ENCODE measurements around the gene ADH4. TPM values are rescaled to one million over a fixed set of nuclear protein-coding genes. Genes with fewer than 3 reads are reported as not detected.

Gene ADH4
- total RNA-seq, 1 experiment from 2014 or later = 0.25 TPM

DNA sequence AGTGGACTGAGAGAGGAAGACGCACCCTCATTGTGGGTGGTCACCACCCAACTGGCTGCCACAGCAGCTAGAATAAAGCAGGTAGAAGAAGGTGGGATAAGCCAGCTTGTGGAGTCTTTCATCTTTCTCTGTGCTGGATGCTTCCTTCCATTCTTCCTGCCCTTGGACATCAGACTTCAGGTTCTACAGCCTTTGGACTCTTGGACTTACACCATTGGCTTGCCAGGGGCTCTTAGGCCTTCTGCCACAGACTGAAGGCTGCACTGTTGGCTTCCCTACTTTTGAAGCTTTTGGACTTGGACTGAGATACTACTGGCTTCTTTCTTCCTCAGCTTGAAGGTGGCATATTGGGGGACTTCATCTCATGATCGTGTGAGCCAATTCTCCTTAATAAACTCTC, 41.5 kb upstream of the ADH4 start:
- no peak for ATAC-seq
- intact Hi-C loops (cut with micrococcal nuclease) = no loop called here

More for the DNA sequence above, 41.5 kb upstream of the ADH4 start:
- H3K9ac ChIP-seq (ENCODE audit: low read length) = no peak overlapping the region
- no peaks in the 10 kb centered on the region for H3K9me3 ChIP-seq (ENCODE audit: control insufficient read depth in 1 of 2, insufficient read depth in 1 of 2, low read depth in 1 of 2, low read length in 2 of 2)
- no peaks in the 10 kb centered on the region for H4K20me1 ChIP-seq (ENCODE audit: insufficient read depth)
- BruUV-seq (replicated peaks) = no TSS peak
- RAD21 ChIA-PET (ENCODE audit: low non-redundant PET in 1 of 2, low total read pairs in 2 of 2, uncharacterized antibody in 2 of 2, unreplicated experiment in 2 of 2) = no interaction called here
- no peak overlapping the region for H3K27ac ChIP-seq (ENCODE audit: low read depth, low read length)
- DNase-seq (ENCODE audit: low read depth, low spot score) = no peak
- no peak overlapping the region for H3K4me2 ChIP-seq (ENCODE audit: low read length)
- H3K36me3 ChIP-seq (ENCODE audit: control insufficient read depth in 1 of 2, insufficient read depth in 2 of 2, low read length in 2 of 2) = no peaks in the 10 kb centered on the region
- H3K79me2 ChIP-seq (ENCODE audit: insufficient read depth, low read length) = no peaks in the 10 kb centered on the region
- no peaks in the 10 kb centered on the region for H3K4me1 ChIP-seq (ENCODE audit: control insufficient read depth in 1 of 2, insufficient read depth in 2 of 2, low read length in 2 of 2)
- H2AFZ ChIP-seq (ENCODE audit: low read depth, low read length, poor library complexity, severe bottlenecking) = no peak overlapping the region
- H3K9me2 ChIP-seq (ENCODE audit: insufficient read depth) = no peaks in the 10 kb centered on the region
- TF ChIP-seq YY1 (IDR thresholded peaks at IDR 0.05; ENCODE audit: extremely low read depth, insufficient replicate concordance, low read depth, low read length) (no peak), TCF7L2 (IDR thresholded peaks at IDR 0.05; ENCODE audit: borderline replicate concordance, extremely low read depth, insufficient read depth, insufficient read length) (no peak), EGR1 (IDR thresholded peaks at IDR 0.05; ENCODE audit: low read depth) (no peak), SP1 (IDR thresholded peaks at IDR 0.05; ENCODE audit: low read depth) (no peak), ZNF274 (IDR thresholded peaks at IDR 0.05; ENCODE audit: low read depth, low read length) (no peak), RAD21 (IDR thresholded peaks at IDR 0.05; ENCODE audit: low read depth) (no peak), EZH2 (IDR thresholded peaks at IDR 0.05) (no peak), ELF1 (IDR thresholded peaks at IDR 0.05; ENCODE audit: borderline replicate concordance, low read depth) (no peak), FOSL1 (IDR thresholded peaks at IDR 0.05; ENCODE audit: low read depth) (no peak), SRF (IDR thresholded peaks at IDR 0.05; ENCODE audit: low read depth) (no peak)
- TF ChIP-seq, protein P1, sequence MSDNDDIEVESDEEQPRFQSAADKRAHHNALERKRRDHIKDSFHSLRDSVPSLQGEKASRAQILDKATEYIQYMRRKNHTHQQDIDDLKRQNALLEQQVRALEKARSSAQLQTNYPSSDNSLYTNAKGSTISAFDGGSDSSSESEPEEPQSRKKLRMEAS (IDR thresholded peaks at IDR 0.05) = no peak
- TF ChIP-seq, protein P2, sequence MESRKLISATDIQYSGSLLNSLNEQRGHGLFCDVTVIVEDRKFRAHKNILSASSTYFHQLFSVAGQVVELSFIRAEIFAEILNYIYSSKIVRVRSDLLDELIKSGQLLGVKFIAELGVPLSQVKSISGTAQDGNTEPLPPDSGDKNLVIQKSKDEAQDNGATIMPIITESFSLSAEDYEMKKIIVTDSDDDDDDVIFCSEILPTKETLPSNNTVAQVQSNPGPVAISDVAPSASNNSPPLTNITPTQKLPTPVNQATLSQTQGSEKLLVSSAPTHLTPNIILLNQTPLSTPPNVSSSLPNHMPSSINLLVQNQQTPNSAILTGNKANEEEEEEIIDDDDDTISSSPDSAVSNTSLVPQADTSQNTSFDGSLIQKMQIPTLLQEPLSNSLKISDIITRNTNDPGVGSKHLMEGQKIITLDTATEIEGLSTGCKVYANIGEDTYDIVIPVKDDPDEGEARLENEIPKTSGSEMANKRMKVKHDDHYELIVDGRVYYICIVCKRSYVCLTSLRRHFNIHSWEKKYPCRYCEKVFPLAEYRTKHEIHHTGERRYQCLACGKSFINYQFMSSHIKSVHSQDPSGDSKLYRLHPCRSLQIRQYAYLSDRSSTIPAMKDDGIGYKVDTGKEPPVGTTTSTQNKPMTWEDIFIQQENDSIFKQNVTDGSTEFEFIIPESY (IDR thresholded peaks at IDR 0.05; ENCODE audit: extremely low read depth, insufficient replicate concordance, low read length) = no peak
- H3K27me3 ChIP-seq (ENCODE audit: insufficient read depth, low read length) = no peaks in the 10 kb centered on the region
- H3K4me3 ChIP-seq (replicated peaks in 1 of 2; ENCODE audit: low read depth in 1 of 2, low read length in 2 of 2) = no peak overlapping the region
- POLR2A ChIA-PET = no interaction called here
- CTCF ChIA-PET = no interaction called here
